Measurements from ENCODE around the gene PLA2G2C.

- TF ChIP-seq POLR2A (IDR thresholded peaks at IDR 0.05; ENCODE audit: low read depth, low read length) (no peak), POLR2AphosphoS5 (IDR thresholded peaks at IDR 0.05; ENCODE audit: low read depth, low read length) (no peak)
Observed at GRCh38 chr1:20136249-20136648, 50.1 kb downstream of the PLA2G2C start.
